ENCODE results near the gene CRCP. TPM values are rescaled to one million over a fixed set of nuclear protein-coding genes. Genes with fewer than 3 reads are reported as not detected.
"Not testable (repeated sequence)": the region's sequence is repeated elsewhere in the genome, so short reads cannot be mapped to it uniquely, and the experiment has no call there.

The CRCP gene
- total RNA-seq, 1 donor: 44.9 TPM

GRCh38 chr7:66119245-66119850, 4.7 kb downstream of the CRCP start:
- H4K20me1 ChIP-seq (ENCODE audit: insufficient read depth, low read length): peaks cover 33% of the 10 kb centered on the region
- H3K27ac ChIP-seq (ENCODE audit: low read depth, low read length): no peak overlapping the region
- no peaks in the 10 kb centered on the region for H3K27me3 ChIP-seq (ENCODE audit: insufficient read depth, low read length)

GRCh38 chr7:66123175-66123528, 8.5 kb downstream of the CRCP start:
- H3K9me3 ChIP-seq (ENCODE audit: low read depth, low read length): no peaks in the 10 kb centered on the region
- H3K27ac ChIP-seq (ENCODE audit: low read depth, low read length): no peak overlapping the region
- TF ChIP-seq CTCF (IDR thresholded peaks at IDR 0.05; ENCODE audit: extremely low read depth, low read depth, low read length): no peak
- H3K4me3 ChIP-seq (ENCODE audit: insufficient read depth, low read length): no peak overlapping the region
- H3K4me1 ChIP-seq (ENCODE audit: insufficient read depth, low read length): peaks cover 6% of the 10 kb centered on the region
- H3K79me2 ChIP-seq (ENCODE audit: insufficient read depth, low read length): peaks cover 91% of the 10 kb centered on the region
- no peak for DNase-seq (ENCODE audit: insufficient read length, low spot score, missing footprints)
- H3K36me3 ChIP-seq (ENCODE audit: insufficient read depth, low read length): peaks cover 5% of the 10 kb centered on the region
- no peaks in the 10 kb centered on the region for H3K27me3 ChIP-seq (ENCODE audit: insufficient read depth, low read length)
- H4K20me1 ChIP-seq (ENCODE audit: insufficient read depth, low read length): peaks cover 39% of the 10 kb centered on the region
- no peak overlapping the region for H2AFZ ChIP-seq (ENCODE audit: low read length)
- no peak overlapping the region for H3K4me2 ChIP-seq (ENCODE audit: insufficient read depth, low read length)

More at GRCh38 chr7:66119245-66119850, 4.7 kb downstream of the CRCP start:
- Histone ChIP-seq H3K4me2 (ENCODE audit: insufficient read depth, low read length) (no peak overlapping the region), H3K36me3 (ENCODE audit: insufficient read depth, low read length) (peaks cover 11% of the 10 kb centered on the region), H3K4me1 (ENCODE audit: insufficient read depth, low read length) (peaks cover 13% of the 10 kb centered on the region), H2AFZ (ENCODE audit: low read length) (no peak overlapping the region), H3K4me3 (ENCODE audit: insufficient read depth, low read length) (no peak overlapping the region), H3K9me3 (ENCODE audit: low read depth, low read length) (no peaks in the 10 kb centered on the region), H3K79me2 (ENCODE audit: insufficient read depth, low read length) (peaks cover 90% of the 10 kb centered on the region)
- DNase-seq (ENCODE audit: insufficient read length, low spot score, missing footprints): no peak
- no peak for TF ChIP-seq CTCF (IDR thresholded peaks at IDR 0.05; ENCODE audit: extremely low read depth, low read depth, low read length)

GRCh38 chr7:66124569-66124861, 9.9 kb downstream of the CRCP start:
- not testable (repeated sequence) for DNase-seq (ENCODE audit: insufficient read length, low spot score, missing footprints); H3K36me3 ChIP-seq (ENCODE audit: insufficient read depth, low read length); H3K27ac ChIP-seq (ENCODE audit: low read depth, low read length); H3K4me1 ChIP-seq (ENCODE audit: insufficient read depth, low read length); H3K9me3 ChIP-seq (ENCODE audit: low read depth, low read length); H2AFZ ChIP-seq (ENCODE audit: low read length); H3K4me3 ChIP-seq (ENCODE audit: insufficient read depth, low read length); H3K4me2 ChIP-seq (ENCODE audit: insufficient read depth, low read length); H3K27me3 ChIP-seq (ENCODE audit: insufficient read depth, low read length)
- Histone ChIP-seq H4K20me1 (ENCODE audit: insufficient read depth, low read length) (peaks cover 27% of the 10 kb centered on the region), H3K79me2 (ENCODE audit: insufficient read depth, low read length) (peaks cover 89% of the 10 kb centered on the region)

- Histone ChIP-seq H3K27ac (ENCODE audit: low read depth, low read length) (peak overlapping the region; percentile 58), H3K4me3 (ENCODE audit: insufficient read depth, low read length) (no peak overlapping the region), H3K4me2 (ENCODE audit: insufficient read depth, low read length) (no peak overlapping the region), H3K9me3 (ENCODE audit: low read depth, low read length) (no peaks in the 10 kb centered on the region), H4K20me1 (ENCODE audit: insufficient read depth, low read length) (peaks cover 27% of the 10 kb centered on the region), H2AFZ (ENCODE audit: low read length) (no peak overlapping the region), H3K79me2 (ENCODE audit: insufficient read depth, low read length) (peaks cover 85% of the 10 kb centered on the region), H3K27me3 (ENCODE audit: insufficient read depth, low read length) (no peaks in the 10 kb centered on the region), H3K4me1 (ENCODE audit: insufficient read depth, low read length) (peaks cover 6% of the 10 kb centered on the region), H3K36me3 (ENCODE audit: insufficient read depth, low read length) (peaks cover 5% of the 10 kb centered on the region)
- DNase-seq (ENCODE audit: insufficient read length, low spot score, missing footprints): no peak
- no peak for TF ChIP-seq CTCF (IDR thresholded peaks at IDR 0.05; ENCODE audit: extremely low read depth, low read depth, low read length)
Measured at GRCh38 chr7:66125052-66125694, 10.5 kb downstream of the CRCP start.

GRCh38 chr7:66125781-66126352, 11.2 kb downstream of the CRCP start:
- H3K79me2 ChIP-seq (ENCODE audit: insufficient read depth, low read length): peaks cover 80% of the 10 kb centered on the region
- H3K4me3 ChIP-seq (ENCODE audit: insufficient read depth, low read length); H3K9me3 ChIP-seq (ENCODE audit: low read depth, low read length); H3K36me3 ChIP-seq (ENCODE audit: insufficient read depth, low read length); H2AFZ ChIP-seq (ENCODE audit: low read length); H3K4me1 ChIP-seq (ENCODE audit: insufficient read depth, low read length); DNase-seq (ENCODE audit: insufficient read length, low spot score, missing footprints); H3K27me3 ChIP-seq (ENCODE audit: insufficient read depth, low read length): not testable (repeated sequence)
- H3K27ac ChIP-seq (ENCODE audit: low read depth, low read length): peak overlapping the region; percentile 58
- H4K20me1 ChIP-seq (ENCODE audit: insufficient read depth, low read length): peaks cover 27% of the 10 kb centered on the region
- peak overlapping the region; percentile 46 for H3K4me2 ChIP-seq (ENCODE audit: insufficient read depth, low read length)

- not testable (repeated sequence) for H3K4me3 ChIP-seq (ENCODE audit: insufficient read depth, low read length); H3K9me3 ChIP-seq (ENCODE audit: low read depth, low read length); H3K4me1 ChIP-seq (ENCODE audit: insufficient read depth, low read length); H3K27me3 ChIP-seq (ENCODE audit: insufficient read depth, low read length); H3K27ac ChIP-seq (ENCODE audit: low read depth, low read length); DNase-seq (ENCODE audit: insufficient read length, low spot score, missing footprints); H2AFZ ChIP-seq (ENCODE audit: low read length); H3K4me2 ChIP-seq (ENCODE audit: insufficient read depth, low read length)
- Histone ChIP-seq H4K20me1 (ENCODE audit: insufficient read depth, low read length) (peaks cover 23% of the 10 kb centered on the region), H3K79me2 (ENCODE audit: insufficient read depth, low read length) (peaks cover 75% of the 10 kb centered on the region), H3K36me3 (ENCODE audit: insufficient read depth, low read length) (peaks cover 12% of the 10 kb centered on the region)
Measured at GRCh38 chr7:66127172-66127571, 12.5 kb downstream of the CRCP start.

Measured in osteoblast (primary cell).